ENCODE data around the gene THSD4.

DNA sequence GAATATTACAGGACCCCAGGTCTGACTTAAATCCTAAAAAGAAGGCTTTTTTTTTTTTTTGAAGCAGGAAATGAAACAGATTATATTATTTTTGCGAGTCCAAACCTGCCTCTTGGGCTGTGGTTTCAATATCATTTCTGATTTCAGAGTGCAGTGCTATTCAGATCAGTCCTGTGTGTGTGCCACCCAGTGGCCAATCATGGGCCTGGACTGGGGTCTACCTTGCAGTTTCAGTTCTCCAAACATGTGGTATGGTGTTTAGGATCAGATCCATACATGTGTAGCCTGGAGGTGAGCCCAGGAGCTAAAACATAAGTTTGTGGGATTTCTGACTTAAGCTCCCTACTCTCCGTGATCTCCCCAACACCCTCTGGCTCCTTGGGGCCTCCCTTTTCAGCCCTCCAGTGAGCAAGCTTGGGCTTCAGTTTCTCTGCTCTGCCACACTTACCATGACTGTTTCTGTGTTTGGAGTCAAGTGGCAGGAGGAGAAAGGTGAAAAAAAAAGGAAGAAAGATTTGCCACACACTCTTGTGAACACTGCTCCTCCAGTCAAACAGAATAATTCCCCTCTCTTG lies 12.1 kb upstream of the THSD4 start:
- TF ChIP-seq, protein P1, sequence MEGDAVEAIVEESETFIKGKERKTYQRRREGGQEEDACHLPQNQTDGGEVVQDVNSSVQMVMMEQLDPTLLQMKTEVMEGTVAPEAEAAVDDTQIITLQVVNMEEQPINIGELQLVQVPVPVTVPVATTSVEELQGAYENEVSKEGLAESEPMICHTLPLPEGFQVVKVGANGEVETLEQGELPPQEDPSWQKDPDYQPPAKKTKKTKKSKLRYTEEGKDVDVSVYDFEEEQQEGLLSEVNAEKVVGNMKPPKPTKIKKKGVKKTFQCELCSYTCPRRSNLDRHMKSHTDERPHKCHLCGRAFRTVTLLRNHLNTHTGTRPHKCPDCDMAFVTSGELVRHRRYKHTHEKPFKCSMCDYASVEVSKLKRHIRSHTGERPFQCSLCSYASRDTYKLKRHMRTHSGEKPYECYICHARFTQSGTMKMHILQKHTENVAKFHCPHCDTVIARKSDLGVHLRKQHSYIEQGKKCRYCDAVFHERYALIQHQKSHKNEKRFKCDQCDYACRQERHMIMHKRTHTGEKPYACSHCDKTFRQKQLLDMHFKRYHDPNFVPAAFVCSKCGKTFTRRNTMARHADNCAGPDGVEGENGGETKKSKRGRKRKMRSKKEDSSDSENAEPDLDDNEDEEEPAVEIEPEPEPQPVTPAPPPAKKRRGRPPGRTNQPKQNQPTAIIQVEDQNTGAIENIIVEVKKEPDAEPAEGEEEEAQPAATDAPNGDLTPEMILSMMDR (IDR thresholded peaks at IDR 0.05), result peak in 4 of 6 experiments; percentile 6 to 47 (median 36)
- no peak for TF ChIP-seq POLR2A (IDR thresholded peaks at IDR 0.05)

All from thyroid gland (tissue), 4 donors.